ENCODE results near the gene IQSEC1.

DNA sequence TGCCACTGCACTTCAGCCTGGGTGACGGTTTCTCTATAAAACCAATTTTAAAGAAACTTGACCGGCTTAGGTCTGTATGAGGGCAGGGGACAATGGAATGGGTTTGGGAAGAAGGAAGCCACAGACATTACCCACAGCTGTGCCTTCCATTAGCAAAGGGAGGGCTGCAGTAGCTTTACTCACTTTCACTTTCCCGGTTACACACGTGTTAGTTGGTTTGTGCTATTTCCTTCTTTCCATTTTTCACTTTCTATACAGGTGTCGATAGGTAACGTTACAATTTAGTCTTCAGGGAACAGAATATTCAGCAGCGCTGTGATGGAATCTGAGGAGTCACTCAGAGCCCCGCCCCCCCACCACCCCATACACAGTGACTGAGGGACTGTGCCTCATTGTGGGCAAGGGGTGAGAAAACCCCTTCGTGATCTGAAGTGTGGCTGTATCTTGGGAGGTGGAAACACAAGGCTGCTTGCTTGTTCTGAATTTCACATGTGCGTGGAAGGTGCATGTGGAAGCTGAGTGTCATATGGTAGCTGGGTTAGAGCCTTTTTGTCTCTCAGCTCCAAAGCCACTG is 187.0 kb downstream of the IQSEC1 start:
- TF ChIP-seq, protein P1, sequence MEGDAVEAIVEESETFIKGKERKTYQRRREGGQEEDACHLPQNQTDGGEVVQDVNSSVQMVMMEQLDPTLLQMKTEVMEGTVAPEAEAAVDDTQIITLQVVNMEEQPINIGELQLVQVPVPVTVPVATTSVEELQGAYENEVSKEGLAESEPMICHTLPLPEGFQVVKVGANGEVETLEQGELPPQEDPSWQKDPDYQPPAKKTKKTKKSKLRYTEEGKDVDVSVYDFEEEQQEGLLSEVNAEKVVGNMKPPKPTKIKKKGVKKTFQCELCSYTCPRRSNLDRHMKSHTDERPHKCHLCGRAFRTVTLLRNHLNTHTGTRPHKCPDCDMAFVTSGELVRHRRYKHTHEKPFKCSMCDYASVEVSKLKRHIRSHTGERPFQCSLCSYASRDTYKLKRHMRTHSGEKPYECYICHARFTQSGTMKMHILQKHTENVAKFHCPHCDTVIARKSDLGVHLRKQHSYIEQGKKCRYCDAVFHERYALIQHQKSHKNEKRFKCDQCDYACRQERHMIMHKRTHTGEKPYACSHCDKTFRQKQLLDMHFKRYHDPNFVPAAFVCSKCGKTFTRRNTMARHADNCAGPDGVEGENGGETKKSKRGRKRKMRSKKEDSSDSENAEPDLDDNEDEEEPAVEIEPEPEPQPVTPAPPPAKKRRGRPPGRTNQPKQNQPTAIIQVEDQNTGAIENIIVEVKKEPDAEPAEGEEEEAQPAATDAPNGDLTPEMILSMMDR (IDR thresholded peaks at IDR 0.05) = no peak
- TF ChIP-seq EP300 (IDR thresholded peaks at IDR 0.05; ENCODE audit: low read depth) (no peak), POLR2A (IDR thresholded peaks at IDR 0.05) (no peak)

Measured in transverse colon (tissue), 3 donors.